ENCODE measurements around the gene MAS1L. TPM values are rescaled to one million over a fixed set of nuclear protein-coding genes. Genes with fewer than 3 reads are reported as not detected.

Gene MAS1L
- total RNA-seq, 4 donors from 2014 or later = 0.37 to 0.48 TPM; not detected in 2

DNA sequence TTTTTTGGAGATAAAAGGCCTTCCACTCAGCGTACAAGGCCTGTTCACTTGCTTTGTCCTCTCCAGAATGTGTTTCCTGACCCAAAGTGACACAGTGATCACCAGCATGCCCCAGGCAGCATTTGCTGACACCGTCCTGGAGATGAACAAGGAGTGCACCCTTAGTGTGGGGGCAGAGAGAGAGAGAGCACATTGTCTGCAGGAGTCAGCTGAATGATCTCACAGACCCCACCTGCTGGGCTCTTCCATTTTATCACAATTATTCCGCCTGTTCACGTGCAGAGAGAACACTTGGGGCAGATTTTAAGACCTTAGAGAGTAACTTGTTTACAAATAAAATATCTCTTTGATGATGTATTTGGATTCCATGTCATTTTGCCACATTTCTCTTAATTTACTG is 22.4 kb upstream of the MAS1L start:
- no peak for DNase-seq
- H3K27ac ChIP-seq = no peak overlapping the region
- no peaks in the 10 kb centered on the region for H3K36me3 ChIP-seq
- H3K27me3 ChIP-seq = no peaks in the 10 kb centered on the region
- TF ChIP-seq POLR2A (IDR thresholded peaks at IDR 0.05) = no peak
- TF ChIP-seq, protein P1, sequence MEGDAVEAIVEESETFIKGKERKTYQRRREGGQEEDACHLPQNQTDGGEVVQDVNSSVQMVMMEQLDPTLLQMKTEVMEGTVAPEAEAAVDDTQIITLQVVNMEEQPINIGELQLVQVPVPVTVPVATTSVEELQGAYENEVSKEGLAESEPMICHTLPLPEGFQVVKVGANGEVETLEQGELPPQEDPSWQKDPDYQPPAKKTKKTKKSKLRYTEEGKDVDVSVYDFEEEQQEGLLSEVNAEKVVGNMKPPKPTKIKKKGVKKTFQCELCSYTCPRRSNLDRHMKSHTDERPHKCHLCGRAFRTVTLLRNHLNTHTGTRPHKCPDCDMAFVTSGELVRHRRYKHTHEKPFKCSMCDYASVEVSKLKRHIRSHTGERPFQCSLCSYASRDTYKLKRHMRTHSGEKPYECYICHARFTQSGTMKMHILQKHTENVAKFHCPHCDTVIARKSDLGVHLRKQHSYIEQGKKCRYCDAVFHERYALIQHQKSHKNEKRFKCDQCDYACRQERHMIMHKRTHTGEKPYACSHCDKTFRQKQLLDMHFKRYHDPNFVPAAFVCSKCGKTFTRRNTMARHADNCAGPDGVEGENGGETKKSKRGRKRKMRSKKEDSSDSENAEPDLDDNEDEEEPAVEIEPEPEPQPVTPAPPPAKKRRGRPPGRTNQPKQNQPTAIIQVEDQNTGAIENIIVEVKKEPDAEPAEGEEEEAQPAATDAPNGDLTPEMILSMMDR (IDR thresholded peaks at IDR 0.05) = no peak
- intact Hi-C loops (cut with DNase I; ENCODE audit: low total_unique reads) = no loop called here
- H3K4me1 ChIP-seq = no peaks in the 10 kb centered on the region
- no peak overlapping the region for H3K4me3 ChIP-seq
- H3K9me3 ChIP-seq = no peaks in the 10 kb centered on the region

DNA sequence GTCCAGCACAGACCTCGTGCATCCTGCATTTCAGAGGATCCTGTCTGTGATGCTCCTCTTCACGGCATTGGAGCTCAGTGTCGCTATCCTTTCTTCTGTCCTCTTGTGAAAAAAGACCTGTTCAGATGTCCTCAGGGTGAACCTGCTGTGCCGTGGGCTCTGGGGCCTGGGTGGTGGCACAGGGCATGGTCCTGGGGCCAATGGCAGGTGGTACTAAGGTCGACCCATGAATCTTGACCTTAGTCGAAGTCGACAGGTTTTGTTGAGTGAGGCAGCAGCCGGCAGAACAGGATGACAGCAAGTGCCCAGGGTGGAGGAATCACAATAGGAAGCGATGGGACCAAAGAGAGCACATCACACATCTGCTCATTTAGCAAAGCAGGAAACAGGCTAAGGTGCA is 22.0 kb upstream of the MAS1L start:
- intact Hi-C loops (cut with DNase I; ENCODE audit: low total_unique reads) = no loop called here
- no peak overlapping the region for H3K27ac ChIP-seq
- TF ChIP-seq POLR2A (IDR thresholded peaks at IDR 0.05) = no peak
- TF ChIP-seq, protein P1 (IDR thresholded peaks at IDR 0.05) = no peak
- H3K27me3 ChIP-seq = no peaks in the 10 kb centered on the region
- H3K36me3 ChIP-seq = no peaks in the 10 kb centered on the region
- no peak overlapping the region for H3K4me3 ChIP-seq
- DNase-seq = no peak
- H3K4me1 ChIP-seq = no peaks in the 10 kb centered on the region
- no peaks in the 10 kb centered on the region for H3K9me3 ChIP-seq

DNA sequence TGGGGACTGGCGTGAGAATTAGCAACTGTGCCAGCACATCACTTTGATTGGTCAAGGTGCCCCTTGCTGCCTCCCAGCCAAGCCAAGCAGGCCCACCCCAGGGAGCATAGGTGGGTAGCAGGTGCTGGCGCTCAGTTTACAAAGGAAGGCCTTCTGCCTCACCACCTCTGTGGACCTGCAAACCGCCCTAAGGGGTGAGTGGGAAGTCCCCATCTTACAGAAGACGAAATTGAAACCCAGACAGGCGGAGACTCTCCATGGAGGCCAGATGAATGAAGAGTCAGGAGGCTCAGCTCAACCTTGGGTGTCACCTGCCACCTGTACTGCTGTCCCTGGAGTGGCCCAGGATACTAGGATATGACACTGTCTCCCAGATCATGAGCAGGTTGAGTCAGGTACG is 21.5 kb upstream of the MAS1L start:
- no peak for TF ChIP-seq POLR2A (IDR thresholded peaks at IDR 0.05)
- TF ChIP-seq, protein P1 (IDR thresholded peaks at IDR 0.05) = no peak
- no peaks in the 10 kb centered on the region for H3K36me3 ChIP-seq

DNA sequence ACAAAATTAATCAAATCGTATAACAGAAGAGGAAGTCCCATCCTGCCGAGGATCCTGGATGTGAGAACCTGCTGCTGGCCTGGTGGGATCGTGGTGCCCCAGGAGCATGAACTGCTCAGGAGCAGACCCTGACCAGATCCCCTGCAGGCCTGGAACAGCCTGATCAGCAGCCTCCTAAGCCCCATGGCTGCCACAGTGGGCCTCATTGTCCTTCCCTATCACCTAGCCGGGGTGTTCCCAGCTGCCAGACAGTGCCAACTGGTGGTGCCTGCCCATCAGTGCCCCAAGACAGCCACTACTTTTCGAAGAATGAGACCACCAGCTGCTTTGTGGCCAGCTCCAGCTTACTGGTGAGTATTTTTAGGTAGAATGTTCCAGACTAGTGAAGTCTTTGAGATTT is 19.6 kb upstream of the MAS1L start:
- H3K4me3 ChIP-seq = no peak overlapping the region
- H3K27ac ChIP-seq = no peak overlapping the region
- H3K4me1 ChIP-seq = no peaks in the 10 kb centered on the region
- intact Hi-C loops (cut with DNase I; ENCODE audit: low total_unique reads) = no loop called here
- H3K27me3 ChIP-seq = no peaks in the 10 kb centered on the region
- TF ChIP-seq, protein P1 (IDR thresholded peaks at IDR 0.05) = no peak
- no peak for TF ChIP-seq POLR2A (IDR thresholded peaks at IDR 0.05)
- DNase-seq = no peak
- no peaks in the 10 kb centered on the region for H3K36me3 ChIP-seq
- H3K9me3 ChIP-seq = no peaks in the 10 kb centered on the region

More for the DNA sequence above, 21.5 kb upstream of the MAS1L start:
- no peak for DNase-seq
- no peaks in the 10 kb centered on the region for H3K9me3 ChIP-seq
- H3K4me3 ChIP-seq = no peak overlapping the region
- no peaks in the 10 kb centered on the region for H3K4me1 ChIP-seq
- H3K27ac ChIP-seq = no peak overlapping the region
- intact Hi-C loops (cut with DNase I; ENCODE audit: low total_unique reads) = no loop called here
- no peaks in the 10 kb centered on the region for H3K27me3 ChIP-seq

DNA sequence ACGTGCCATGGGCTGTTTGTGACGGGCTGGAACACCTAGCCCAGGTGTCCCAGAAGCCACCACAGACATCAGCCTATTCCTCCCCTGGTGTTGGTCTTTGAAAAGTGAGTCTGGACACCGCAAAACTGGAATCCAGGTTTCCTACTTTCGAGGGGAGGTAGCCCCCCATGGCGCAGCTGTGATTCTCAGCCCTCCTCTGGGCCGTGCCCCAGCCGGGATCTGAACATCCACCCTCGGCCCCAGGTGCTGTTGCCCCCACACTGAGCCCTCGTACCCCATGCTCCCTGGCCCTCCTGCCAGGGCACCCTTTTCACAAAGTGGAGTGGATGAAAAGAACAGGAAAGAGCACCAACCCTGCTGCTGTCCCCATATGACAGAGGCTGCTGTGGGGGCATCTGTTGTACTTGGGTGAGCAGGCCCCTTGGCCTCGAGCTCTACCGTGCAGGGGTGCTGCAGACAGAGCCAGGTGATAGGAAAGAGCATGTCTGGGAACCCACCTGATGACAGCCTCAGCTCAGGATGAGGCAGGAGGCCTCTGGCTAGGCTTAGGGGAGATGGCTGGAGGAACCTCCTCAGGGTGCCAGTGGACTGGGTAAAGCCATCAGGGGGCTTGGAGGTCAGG is 18.8 kb upstream of the MAS1L start:
- no peaks in the 10 kb centered on the region for H3K36me3 ChIP-seq
- no peaks in the 10 kb centered on the region for H3K27me3 ChIP-seq
- no peak overlapping the region for H3K4me3 ChIP-seq
- no peak overlapping the region for H3K27ac ChIP-seq
- H3K4me1 ChIP-seq = no peaks in the 10 kb centered on the region
- intact Hi-C loops (cut with DNase I; ENCODE audit: low total_unique reads) = no loop called here
- TF ChIP-seq, protein P1 (IDR thresholded peaks at IDR 0.05) = no peak
- TF ChIP-seq POLR2A (IDR thresholded peaks at IDR 0.05) = no peak
- DNase-seq = no peak
- H3K9me3 ChIP-seq = no peaks in the 10 kb centered on the region
